Panc1 (cell line): ENCODE data around the gene OR2AK2. TPM values are rescaled to one million over a fixed set of nuclear protein-coding genes. Genes with fewer than 3 reads are reported as not detected.

Source experiments
- ATAC-seq: fragments of 200-7000 bp; cut with Tn5 transposase; 2 replicates; pipeline ENCODE4 v1.9.1; 2020; ENCODE audit warnings: mild to moderate bottlenecking, moderate library complexity
- BruUV-seq: library from RNA; stranded (reverse); fragments of 400-500 nt; replicated peaks from 2 replicates; lab custom pipeline; 2021; lab: Mats Ljungman, UMichigan
- CTCF ChIA-PET: fragments of 300-600 bp; sonication (Branson Sonifier 250); formaldehyde crosslinking; loops from one replicate; lab custom pipeline; 2022; ENCODE audit warnings: antibody characterized with exemption; lab: Charles Lee
- POLR2A ChIA-PET: fragments of 300-600 bp; sonication (Branson Sonifier 250); formaldehyde crosslinking; loops from one replicate; lab custom pipeline; 2022; ENCODE audit warnings: antibody characterized with exemption; lab: Charles Lee
- DNase-seq: peaks from one replicate; pipeline ENCODE4 v3.0.0-alpha.2; 2010; ENCODE audit warnings: low read depth, low spot score
- H3K27ac ChIP-seq: 2 replicates; pipeline ENCODE4 v1.5.1; 2011; ENCODE audit warnings: mild to moderate bottlenecking, low read length, inconsistent platforms
- H3K27me3 ChIP-seq: fragments of 200-500 bp; sonication (Bioruptor generic); 2 replicates; pipeline ENCODE4 v1.6.0; 2014; ENCODE audit warnings: low read length, inconsistent platforms; ENCODE audit not compliant: control insufficient read depth, insufficient read depth
- H3K36me3 ChIP-seq: fragments of 200-500 bp; sonication (Bioruptor generic); 2 replicates; pipeline ENCODE4 v1.5.1; 2014; ENCODE audit warnings: inconsistent platforms, mild to moderate bottlenecking, low read length, moderate library complexity; ENCODE audit not compliant: control insufficient read depth, insufficient read depth
- H3K4me1 ChIP-seq: 2 replicates; pipeline ENCODE4 v1.5.1; 2011; ENCODE audit warnings: inconsistent platforms, mild to moderate bottlenecking, low read length, moderate library complexity; ENCODE audit not compliant: control insufficient read depth, insufficient read depth
- H3K4me3 ChIP-seq, 2 experiments: 2 replicates each; pipeline ENCODE4 v1.5.1; 2011 to 2012; ENCODE audit warnings: low read depth in 2 of 2, low read length in 2 of 2, mild to moderate bottlenecking in 2 of 2, inconsistent platforms in 1 of 2, moderate library complexity in 1 of 2
- H3K9me3 ChIP-seq: fragments of 200-500 bp; sonication (Bioruptor generic); 2 replicates; pipeline ENCODE4 v1.5.1; 2014; ENCODE audit warnings: low read depth, mild to moderate bottlenecking, inconsistent platforms, low read length, moderate library complexity; ENCODE audit not compliant: control insufficient read depth, insufficient read depth
- CTCF ChIP-seq: fragments of 450-650 bp; IDR thresholded peaks from 2 replicates; pipeline ENCODE4 v1.5.1; 2017; ENCODE audit warnings: mild to moderate bottlenecking
- POLR2AphosphoS5 ChIP-seq: IDR thresholded peaks from 2 replicates; pipeline ENCODE4 v1.6.1; 2012; ENCODE audit warnings: mild to moderate bottlenecking, low read depth, low read length, moderate library complexity
- REST ChIP-seq, 2 experiments: IDR thresholded peaks; 2 replicates each; pipeline ENCODE4 v1.6.1; 2011 to 2012; ENCODE audit warnings: low read depth in 2 of 2, control low read depth in 1 of 2, low read length in 1 of 2, mild to moderate bottlenecking in 1 of 2, moderate library complexity in 1 of 2; ENCODE audit not compliant: insufficient read depth in 1 of 2
- SIN3A ChIP-seq: IDR thresholded peaks from 2 replicates; pipeline ENCODE4 v1.6.1; 2012; ENCODE audit warnings: low read depth, mild to moderate bottlenecking, low read length, moderate library complexity, borderline replicate concordance; ENCODE audit not compliant: insufficient read depth
- TCF7L2 ChIP-seq: IDR thresholded peaks from 2 replicates; pipeline ENCODE4 v1.6.1; 2011; ENCODE audit warnings: mild to moderate bottlenecking, low read depth, low read length, inconsistent platforms
- in situ Hi-C: cut with HindIII; loops from 2 replicates; pipeline ENCODE4 v1.10.0; 2016; ENCODE audit warnings: low sequenced_read_pairs, low pct_unique_long_range_greater_than_20kb
- intact Hi-C: fragments of 100-400 bp; cut with micrococcal nuclease; formaldehyde crosslinking; loops from one replicate; pipeline ENCODE4 v1.10.0; 2022; ENCODE audit not compliant: unreplicated experiment
- total RNA-seq: library from RNA; stranded (reverse); gene quantifications from one replicate; pipeline ENCODE4 v1.2.1, GENCODE V29; 2021; ENCODE audit not compliant: unreplicated experiment

Gene OR2AK2
- total RNA-seq, 1 experiment from 2014 or later = not detected

- H3K9me3 ChIP-seq = no peaks in the 10 kb centered on the region
- intact Hi-C loops = no loop called here
- no peak for ATAC-seq
These were observed 11.6 kb upstream of the OR2AK2 start for GRCh38 chr1:247953408-247953807.

GRCh38 chr1:247961791-247962190, 3.2 kb upstream of the OR2AK2 start:
- no TSS peak for BruUV-seq
- no peak overlapping the region for H3K4me3 ChIP-seq
- no peaks in the 10 kb centered on the region for H3K36me3 ChIP-seq
- no peaks in the 10 kb centered on the region for H3K27me3 ChIP-seq
- TF ChIP-seq REST (IDR thresholded peaks at IDR 0.05; ENCODE audit: insufficient read depth in 1 of 2, low read depth in 2 of 2, low read length in 1 of 2) = no peak
- TF ChIP-seq TCF7L2 = no peak
- in situ Hi-C loops = no loop called here
- no peaks in the 10 kb centered on the region for H3K4me1 ChIP-seq
- ATAC-seq (no peak), DNase-seq (no peak)
- POLR2A ChIA-PET = no interaction called here
- intact Hi-C loops = no loop called here
- no peaks in the 10 kb centered on the region for H3K9me3 ChIP-seq
- CTCF ChIA-PET = no interaction called here
- no peak overlapping the region for H3K27ac ChIP-seq

More at GRCh38 chr1:247953408-247953807, 11.6 kb upstream of the OR2AK2 start:
- Histone ChIP-seq H3K27ac (no peak overlapping the region), H3K36me3 (no peaks in the 10 kb centered on the region), H3K27me3 (no peaks in the 10 kb centered on the region), H3K4me3 (no peak overlapping the region), H3K4me1 (no peaks in the 10 kb centered on the region)
- no peak for DNase-seq
- ChIA-PET CTCF (no interaction called here), POLR2A (no interaction called here)
- no TSS peak for BruUV-seq
- in situ Hi-C loops = no loop called here
- TF ChIP-seq TCF7L2 (no peak), CTCF (no peak), REST (IDR thresholded peaks at IDR 0.05; ENCODE audit: insufficient read depth in 1 of 2, low read depth in 2 of 2, low read length in 1 of 2) (no peak), SIN3A (no peak), POLR2AphosphoS5 (no peak)
